DOHH2 (cell line): Measurements from ENCODE around the gene STEAP4.

Experiments
- H3F3A ChIP-seq: fragments of 200-600 bp; sonication (generic), shearing (Covaris generic); 2 replicates; pipeline ENCODE4 v1.6.0; 2016; ENCODE audit warnings: antibody characterized with exemption, mild to moderate bottlenecking; ENCODE audit not compliant: control insufficient read depth, insufficient read depth
- H3K27ac ChIP-seq: fragments of 200-600 bp; sonication (generic); 2 replicates; pipeline ENCODE4 v1.5.1; 2014; ENCODE audit warnings: low read depth, mild to moderate bottlenecking, low read length, moderate library complexity
- H3K27me3 ChIP-seq: fragments of 200-600 bp; sonication (generic); 2 replicates; pipeline ENCODE4 v1.6.1; 2014; ENCODE audit warnings: mild to moderate bottlenecking, low read length, mixed read lengths; ENCODE audit not compliant: control insufficient read depth
- H3K36me3 ChIP-seq: fragments of 200-600 bp; sonication (generic); 2 replicates; pipeline ENCODE4 v1.6.1; 2014; ENCODE audit warnings: mild to moderate bottlenecking, low read length, moderate library complexity, mixed read lengths; ENCODE audit not compliant: control insufficient read depth
- H3K4me1 ChIP-seq: fragments of 200-600 bp; sonication (generic); 2 replicates; pipeline ENCODE4 v1.6.1; 2014; ENCODE audit warnings: mild to moderate bottlenecking, low read length, mixed read lengths; ENCODE audit not compliant: control insufficient read depth
- H3K4me2 ChIP-seq: fragments of 200-600 bp; sonication (generic); 2 replicates; pipeline ENCODE4 v1.6.0; 2014; ENCODE audit warnings: mild to moderate bottlenecking, low read length, moderate library complexity
- H3K4me3 ChIP-seq: fragments of 200-600 bp; sonication (generic); 2 replicates; pipeline ENCODE4 v1.5.1; 2014; ENCODE audit warnings: mild to moderate bottlenecking, low read length, mixed read lengths
- H3K79me2 ChIP-seq: fragments of 200-600 bp; sonication (generic); 2 replicates; pipeline ENCODE4 v1.6.1; 2014; ENCODE audit warnings: mild to moderate bottlenecking, low read length, mixed read lengths; ENCODE audit not compliant: control insufficient read depth
- H3K9me2 ChIP-seq: fragments of 200-600 bp; sonication (generic); replicated peaks from 2 replicates; pipeline ENCODE4 v1.6.1; 2014; ENCODE audit warnings: mild to moderate bottlenecking, low read length, mixed read lengths; ENCODE audit not compliant: control insufficient read depth
- H3K9me3 ChIP-seq: fragments of 200-600 bp; sonication (generic); 2 replicates; pipeline ENCODE4 v1.6.1; 2014; ENCODE audit warnings: antibody characterized with exemption, low read length, mixed read lengths; ENCODE audit not compliant: control insufficient read depth, insufficient read depth
- H4K20me1 ChIP-seq: fragments of 200-600 bp; sonication (generic); 2 replicates; pipeline ENCODE4 v1.6.0; 2014; ENCODE audit warnings: low read depth, mild to moderate bottlenecking, antibody characterized with exemption, low read length, moderate library complexity; ENCODE audit not compliant: control insufficient read depth, insufficient read depth
- EZH2phosphoT487 ChIP-seq: fragments of 200-600 bp; sonication (generic); IDR thresholded peaks from 2 replicates; pipeline ENCODE4 v1.6.1; 2017; ENCODE audit warnings: borderline replicate concordance, mild to moderate bottlenecking, antibody characterized with exemption, low read length, moderate library complexity, mixed read lengths
- TF ChIP-seq, protein P1 (sequence below): fragments of 200-600 bp; sonication (generic); IDR thresholded peaks from one replicate; pipeline ENCODE4 v1.5.1; 2014; ENCODE audit warnings: antibody characterized with exemption, mild to moderate bottlenecking, low read depth, low read length; ENCODE audit not compliant: poor library complexity, severe bottlenecking

The STEAP4 gene

DNA sequence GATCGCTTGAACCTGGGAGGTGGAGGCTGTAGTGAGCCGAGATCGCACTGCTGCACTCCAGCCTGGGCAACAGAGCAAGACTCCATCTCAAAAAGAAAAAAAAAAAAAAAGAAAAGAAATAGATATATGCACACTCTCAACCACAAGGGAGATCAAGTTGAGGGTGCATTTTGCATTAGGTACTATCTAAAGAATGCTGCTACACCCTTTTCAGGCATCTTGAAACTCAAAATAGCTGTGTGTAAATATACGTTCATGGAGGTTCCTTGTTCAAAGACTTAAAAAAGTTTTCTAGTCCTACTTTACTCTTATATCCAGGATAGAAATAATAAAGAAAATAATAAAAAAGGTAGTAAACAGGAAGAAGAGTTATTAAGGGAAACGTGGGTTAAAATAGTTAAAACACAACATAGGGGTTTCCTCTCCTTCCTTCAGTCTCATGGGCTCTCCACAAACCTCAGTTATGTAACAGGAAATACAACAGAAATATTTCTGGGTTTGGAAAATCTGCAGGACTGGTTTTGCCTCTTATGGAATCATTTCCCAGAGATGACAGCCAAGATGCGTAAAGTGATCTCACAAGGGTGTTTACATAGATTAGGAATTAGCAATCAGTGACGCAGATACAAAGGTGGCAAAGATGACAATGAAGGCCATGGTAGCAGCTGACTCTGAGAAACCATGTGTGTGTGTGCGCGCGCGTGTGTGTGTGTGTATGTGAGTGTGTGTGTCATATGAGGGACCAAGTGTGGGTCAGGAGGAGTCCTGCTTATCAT, 15.1 kb downstream of the STEAP4 start:
- Histone ChIP-seq H3K27me3 (no peaks in the 10 kb centered on the region; the same call in 1 of the 2 replicates), H3K36me3 (no peaks in the 10 kb centered on the region), H3K27ac (no peak overlapping the region), H3K79me2 (no peaks in the 10 kb centered on the region), H3K4me3 (no peak overlapping the region), H3K9me2 (no peaks in the 10 kb centered on the region), H3F3A (no peaks in the 10 kb centered on the region), H3K4me2 (no peak overlapping the region), H4K20me1 (no peaks in the 10 kb centered on the region), H3K4me1 (no peaks in the 10 kb centered on the region), H3K9me3 (no peaks in the 10 kb centered on the region)
- TF ChIP-seq, protein P1, sequence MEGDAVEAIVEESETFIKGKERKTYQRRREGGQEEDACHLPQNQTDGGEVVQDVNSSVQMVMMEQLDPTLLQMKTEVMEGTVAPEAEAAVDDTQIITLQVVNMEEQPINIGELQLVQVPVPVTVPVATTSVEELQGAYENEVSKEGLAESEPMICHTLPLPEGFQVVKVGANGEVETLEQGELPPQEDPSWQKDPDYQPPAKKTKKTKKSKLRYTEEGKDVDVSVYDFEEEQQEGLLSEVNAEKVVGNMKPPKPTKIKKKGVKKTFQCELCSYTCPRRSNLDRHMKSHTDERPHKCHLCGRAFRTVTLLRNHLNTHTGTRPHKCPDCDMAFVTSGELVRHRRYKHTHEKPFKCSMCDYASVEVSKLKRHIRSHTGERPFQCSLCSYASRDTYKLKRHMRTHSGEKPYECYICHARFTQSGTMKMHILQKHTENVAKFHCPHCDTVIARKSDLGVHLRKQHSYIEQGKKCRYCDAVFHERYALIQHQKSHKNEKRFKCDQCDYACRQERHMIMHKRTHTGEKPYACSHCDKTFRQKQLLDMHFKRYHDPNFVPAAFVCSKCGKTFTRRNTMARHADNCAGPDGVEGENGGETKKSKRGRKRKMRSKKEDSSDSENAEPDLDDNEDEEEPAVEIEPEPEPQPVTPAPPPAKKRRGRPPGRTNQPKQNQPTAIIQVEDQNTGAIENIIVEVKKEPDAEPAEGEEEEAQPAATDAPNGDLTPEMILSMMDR, result no peak
- no peak for TF ChIP-seq EZH2phosphoT487

DNA sequence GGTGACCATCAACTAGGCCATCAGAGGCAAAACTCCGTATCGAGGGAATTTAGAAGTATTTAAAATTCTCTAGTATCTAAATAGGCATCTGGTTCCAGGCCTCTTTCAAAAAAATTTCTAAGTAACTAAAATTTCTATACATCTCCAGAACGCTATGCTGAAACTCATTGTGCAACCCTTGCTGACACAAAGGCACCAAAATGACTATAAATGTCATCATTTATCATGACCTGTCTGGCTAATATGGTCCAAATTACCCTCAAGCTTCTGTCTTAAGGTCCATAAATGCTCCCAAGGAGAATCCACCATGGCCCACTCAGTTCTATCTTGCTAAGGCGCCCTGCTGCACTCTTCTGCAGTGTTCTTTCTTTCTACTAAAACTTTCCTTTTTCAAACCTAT, 16.2 kb downstream of the STEAP4 start:
- Histone ChIP-seq H3K4me1 (no peaks in the 10 kb centered on the region), H3K9me3 (no peaks in the 10 kb centered on the region), H3K4me2 (no peak overlapping the region), H3K27me3 (no peaks in the 10 kb centered on the region; the same call in 1 of the 2 replicates), H3K79me2 (no peaks in the 10 kb centered on the region), H3K36me3 (no peaks in the 10 kb centered on the region), H3K9me2 (no peaks in the 10 kb centered on the region), H4K20me1 (no peaks in the 10 kb centered on the region), H3K27ac (no peak overlapping the region), H3K4me3 (no peak overlapping the region), H3F3A (no peaks in the 10 kb centered on the region)
- TF ChIP-seq, protein P1, result no peak
- TF ChIP-seq EZH2phosphoT487, result no peak

DNA sequence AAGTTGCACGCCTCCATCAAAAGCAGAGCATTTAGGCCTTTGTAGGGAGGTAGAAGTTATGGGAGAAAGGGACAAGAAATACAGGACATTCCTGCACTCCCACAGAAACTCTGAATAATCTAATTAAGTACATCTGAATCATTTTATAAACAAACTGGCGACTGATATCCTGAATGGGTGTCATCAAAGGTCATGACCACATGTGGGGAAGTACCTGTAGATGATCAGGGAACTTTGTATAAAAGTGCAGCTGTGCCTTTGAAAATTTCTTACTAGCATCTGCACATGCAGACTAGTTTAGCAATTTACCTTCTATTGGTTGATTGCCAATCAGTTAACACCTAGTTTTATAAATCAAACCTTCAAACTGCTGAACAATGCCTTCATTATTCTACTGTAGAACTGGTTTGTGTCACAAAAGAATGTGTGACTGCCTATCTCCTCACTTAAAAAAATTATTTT, 17.1 kb downstream of the STEAP4 start:
- no peaks in the 10 kb centered on the region for H3K79me2 ChIP-seq
- no peaks in the 10 kb centered on the region for H3F3A ChIP-seq
- no peaks in the 10 kb centered on the region for H3K9me2 ChIP-seq
- TF ChIP-seq, protein P1, result no peak
- TF ChIP-seq EZH2phosphoT487, result no peak
- H3K9me3 ChIP-seq, result no peaks in the 10 kb centered on the region
- no peak overlapping the region for H3K27ac ChIP-seq
- H3K36me3 ChIP-seq, result no peaks in the 10 kb centered on the region
- H3K4me3 ChIP-seq, result no peak overlapping the region
- no peak overlapping the region for H3K4me2 ChIP-seq
- H3K27me3 ChIP-seq, result no peaks in the 10 kb centered on the region; the same call in 1 of the 2 replicates
- no peaks in the 10 kb centered on the region for H4K20me1 ChIP-seq
- no peaks in the 10 kb centered on the region for H3K4me1 ChIP-seq
